Natural killer cell treated with Interleukin-12 subunit alpha and Interleukin-12 subunit beta and Interleukin-15 and Interleukin-18, amount 100 ng/mL, for 72 hours (primary cell): ENCODE results near the gene ZNF423. TPM values are rescaled to one million over a fixed set of nuclear protein-coding genes. Genes with fewer than 3 reads are reported as not detected.

Experiments
- ATAC-seq, 2 donors: fragments of 150-1000 bp; cut with Tn5 transposase in 1 of 2; sonication (Bioruptor Pico), chemical (Tn5 transposase) in 1 of 2; 2 replicates each; pipeline ENCODE4 v1.10.0; 2021
- DNase-seq: peaks from one replicate; pipeline ENCODE4 v3.0.0; 2022; ENCODE audit warnings: low spot score
- H3K27ac Mint-ChIP-seq, 2 donors: 1 replicate in 1 of 2; 2 replicates in 1 of 2; pipeline ENCODE4 v1.8.0; 2022; ENCODE audit warnings: mixed read lengths in 2 of 2, mild to moderate bottlenecking in 1 of 2, moderate library complexity in 1 of 2
- H3K27me3 Mint-ChIP-seq, 2 donors: 1 replicate in 1 of 2; 2 replicates in 1 of 2; pipeline ENCODE4 v1.8.0; 2022; ENCODE audit warnings: mixed read lengths in 2 of 2
- H3K36me3 Mint-ChIP-seq: one replicate; pipeline ENCODE4 v1.8.0; 2022; ENCODE audit warnings: mixed read lengths
- H3K4me1 Mint-ChIP-seq, 2 donors: 1 replicate in 1 of 2; 2 replicates in 1 of 2; pipeline ENCODE4 v1.8.0; 2022; ENCODE audit warnings: low read depth in 2 of 2, mixed read lengths in 2 of 2, mild to moderate bottlenecking in 1 of 2
- H3K4me3 Mint-ChIP-seq: one replicate; pipeline ENCODE4 v1.8.0; 2022; ENCODE audit warnings: mixed read lengths
- H3K9me3 Mint-ChIP-seq: 2 replicates; pipeline ENCODE4 v1.8.0; 2022; ENCODE audit warnings: mixed read lengths
- total RNA-seq, 2 donors: library from RNA; stranded (reverse); gene quantifications; one replicate each; pipeline ENCODE4 v1.2.3, GENCODE V29; 2022

The ZNF423 gene
- total RNA-seq, 2 donors from 2014 or later: not detected

DNA sequence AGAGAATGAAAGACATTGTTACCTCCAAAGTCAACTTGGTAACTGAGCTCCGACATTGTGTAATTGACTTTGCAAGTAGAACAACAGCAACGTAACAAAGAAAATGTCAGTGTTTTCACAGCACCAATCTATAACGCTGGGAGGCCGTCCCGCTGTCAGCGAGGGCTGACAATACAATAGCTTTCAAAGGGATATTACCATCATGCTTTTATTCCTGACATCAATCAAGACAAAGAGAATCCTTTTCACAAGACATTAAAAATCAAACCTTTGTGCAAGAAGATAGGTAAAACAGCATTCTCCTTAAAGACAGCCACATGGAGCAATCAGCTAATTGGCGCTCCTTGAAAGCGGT is 6.2 kb downstream of the ZNF423 start:
- Mint-ChIP-seq H3K4me1 (no peaks in the 10 kb centered on the region), H3K27ac (no peak overlapping the region), H3K27me3 (peaks cover 22 to 51% of the 10 kb centered on the region in 2 donors), H3K36me3 (no peaks in the 10 kb centered on the region), H3K9me3 (no peaks in the 10 kb centered on the region), H3K4me3 (no peak overlapping the region)
- DNase-seq (no peak), ATAC-seq (no peak)

DNA sequence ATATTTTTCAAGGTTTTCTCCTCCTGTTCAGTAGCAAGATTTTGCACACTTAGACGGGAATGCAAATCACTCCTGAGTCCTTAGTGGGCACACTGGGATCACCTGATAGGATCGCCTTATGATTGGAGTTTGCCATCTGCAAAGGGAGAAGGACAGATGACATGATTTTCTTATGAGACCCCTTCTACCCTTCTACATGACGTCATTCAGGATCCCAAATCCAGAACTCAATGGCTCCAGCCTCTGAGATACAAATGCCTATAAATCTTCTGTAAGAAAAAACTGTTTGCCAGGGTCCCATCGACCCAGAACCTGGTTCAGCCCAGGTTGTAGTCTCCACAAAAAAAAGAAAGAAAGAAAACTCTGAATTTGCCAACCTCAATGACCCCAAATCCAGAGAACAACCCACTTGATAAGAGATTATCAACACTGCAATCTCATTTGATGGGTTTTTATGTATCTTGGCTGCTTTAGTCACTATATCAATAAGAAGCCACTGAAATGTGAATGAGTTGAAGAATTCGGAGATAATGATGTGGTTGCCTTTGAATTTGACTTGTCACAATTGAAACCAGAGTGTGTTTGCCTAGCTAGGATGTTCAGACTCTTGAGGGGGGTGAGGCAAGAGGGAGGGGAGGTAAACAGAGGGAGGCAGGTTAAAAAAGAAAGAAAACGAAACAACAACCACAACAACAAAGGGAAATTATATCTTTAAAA is 6.7 kb downstream of the ZNF423 start:
- H3K4me1 Mint-ChIP-seq: no peaks in the 10 kb centered on the region
- no peaks in the 10 kb centered on the region for H3K36me3 Mint-ChIP-seq
- H3K27ac Mint-ChIP-seq: no peak overlapping the region
- DNase-seq (no peak), ATAC-seq (no peak)
- peaks cover 26 to 55% of the 10 kb centered on the region in 2 donors for H3K27me3 Mint-ChIP-seq
- no peaks in the 10 kb centered on the region for H3K9me3 Mint-ChIP-seq
- no peak overlapping the region for H3K4me3 Mint-ChIP-seq

DNA sequence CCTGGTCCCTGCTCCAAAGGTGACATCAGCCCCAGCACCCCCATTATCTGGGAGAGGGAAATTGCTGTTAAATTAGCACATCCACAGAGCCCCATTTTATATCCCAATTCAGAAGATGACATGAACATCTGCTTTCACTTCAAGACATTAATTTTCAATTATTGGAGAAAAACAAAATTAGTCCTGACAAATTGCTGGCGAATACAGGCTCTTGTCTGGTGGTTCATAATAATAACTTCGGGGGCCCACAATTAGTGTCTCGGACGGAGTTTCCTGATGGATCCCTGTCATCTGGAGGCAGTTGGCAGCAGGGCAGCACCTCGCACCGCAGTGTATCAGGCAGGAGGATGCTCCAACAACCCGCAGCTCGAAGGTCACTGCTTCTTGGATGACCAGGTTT is 7.4 kb downstream of the ZNF423 start:
- peaks cover 23 to 53% of the 10 kb centered on the region in 2 donors for H3K27me3 Mint-ChIP-seq
- ATAC-seq: no peak

GRCh38 chr16:49846800-49847199 is 9.1 kb downstream of the ZNF423 start:
- no peak overlapping the region for H3K4me3 Mint-ChIP-seq
- H3K27me3 Mint-ChIP-seq: peaks cover 14 to 43% of the 10 kb centered on the region in 2 donors
- no peak for DNase-seq
- peak in 1 of 2 donors; percentile 6 for ATAC-seq
- H3K9me3 Mint-ChIP-seq: no peaks in the 10 kb centered on the region
- no peak overlapping the region for H3K27ac Mint-ChIP-seq
- no peaks in the 10 kb centered on the region for H3K4me1 Mint-ChIP-seq
- no peaks in the 10 kb centered on the region for H3K36me3 Mint-ChIP-seq

More for the DNA sequence above, 7.4 kb downstream of the ZNF423 start:
- Mint-ChIP-seq H3K27ac (no peak overlapping the region), H3K36me3 (no peaks in the 10 kb centered on the region), H3K9me3 (no peaks in the 10 kb centered on the region), H3K4me1 (no peaks in the 10 kb centered on the region), H3K4me3 (no peak overlapping the region)
- DNase-seq: no peak

GRCh38 chr16:49844359-49844758 is 11.6 kb downstream of the ZNF423 start:
- Mint-ChIP-seq H3K4me3 (no peak overlapping the region), H3K27me3 (peaks cover 20 to 43% of the 10 kb centered on the region in 2 donors)

DNA sequence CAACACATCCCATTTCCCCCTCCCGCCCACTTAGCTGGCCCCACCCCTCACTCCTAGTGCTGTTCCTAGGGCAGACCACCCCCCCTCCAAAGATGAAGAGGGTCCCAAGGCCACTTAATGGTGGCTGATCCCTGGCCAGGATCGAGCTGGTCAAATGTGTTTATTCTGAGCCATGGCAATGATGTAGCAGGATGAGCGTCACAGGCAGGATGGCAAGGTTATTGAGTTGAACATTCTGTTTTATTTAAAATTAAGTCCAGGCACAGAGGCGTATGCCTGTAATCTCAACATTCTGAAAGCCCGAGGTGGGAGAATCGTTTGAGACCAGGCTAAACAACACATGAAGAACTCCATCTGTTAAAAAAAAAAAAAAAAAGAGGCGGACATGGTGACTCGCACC is 12.2 kb downstream of the ZNF423 start:
- H3K9me3 Mint-ChIP-seq: no peaks in the 10 kb centered on the region
- ATAC-seq: no peak
- H3K27me3 Mint-ChIP-seq: peaks cover 18 to 40% of the 10 kb centered on the region in 2 donors
- H3K4me3 Mint-ChIP-seq: no peak overlapping the region
- H3K36me3 Mint-ChIP-seq: no peaks in the 10 kb centered on the region
- no peaks in the 10 kb centered on the region for H3K4me1 Mint-ChIP-seq
- H3K27ac Mint-ChIP-seq: no peak overlapping the region
- DNase-seq: no peak

More at GRCh38 chr16:49844359-49844758, 11.6 kb downstream of the ZNF423 start:
- no peak for DNase-seq
- no peak for ATAC-seq
- no peaks in the 10 kb centered on the region for H3K4me1 Mint-ChIP-seq
- H3K36me3 Mint-ChIP-seq: no peaks in the 10 kb centered on the region
- H3K27ac Mint-ChIP-seq: no peak overlapping the region
- H3K9me3 Mint-ChIP-seq: no peaks in the 10 kb centered on the region

DNA sequence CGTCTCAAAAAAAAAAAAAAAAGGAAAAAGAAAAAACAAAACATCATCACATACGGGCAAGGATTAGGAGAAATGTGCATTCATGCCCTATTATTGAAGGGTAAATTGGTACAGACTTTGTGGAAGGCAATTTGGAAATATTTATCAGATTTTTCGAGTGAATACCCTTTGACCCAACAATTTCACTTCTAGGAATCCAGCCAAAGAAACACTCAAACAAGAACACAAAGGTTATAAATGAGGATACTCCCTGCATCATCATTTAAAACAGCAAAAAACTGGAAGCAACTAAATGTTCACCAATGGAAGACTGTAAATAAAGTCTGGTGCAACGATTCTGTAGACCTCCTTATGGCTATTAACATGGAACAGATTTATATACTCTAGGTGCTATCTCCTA is 12.9 kb downstream of the ZNF423 start:
- H3K9me3 Mint-ChIP-seq: no peaks in the 10 kb centered on the region
- no peaks in the 10 kb centered on the region for H3K36me3 Mint-ChIP-seq
- H3K27me3 Mint-ChIP-seq: peaks cover 20 to 41% of the 10 kb centered on the region in 2 donors
- ATAC-seq (no peak), DNase-seq (no peak)
- no peak overlapping the region for H3K27ac Mint-ChIP-seq
- no peaks in the 10 kb centered on the region for H3K4me1 Mint-ChIP-seq
- H3K4me3 Mint-ChIP-seq: no peak overlapping the region

- Mint-ChIP-seq H3K27me3 (peaks cover 23 to 36% of the 10 kb centered on the region in 2 donors), H3K9me3 (no peaks in the 10 kb centered on the region), H3K36me3 (no peaks in the 10 kb centered on the region), H3K27ac (no peak overlapping the region), H3K4me1 (no peaks in the 10 kb centered on the region), H3K4me3 (no peak overlapping the region)
- DNase-seq (no peak), ATAC-seq (no peak)
Measured at GRCh38 chr16:49839017-49839825, 16.7 kb downstream of the ZNF423 start.

DNA sequence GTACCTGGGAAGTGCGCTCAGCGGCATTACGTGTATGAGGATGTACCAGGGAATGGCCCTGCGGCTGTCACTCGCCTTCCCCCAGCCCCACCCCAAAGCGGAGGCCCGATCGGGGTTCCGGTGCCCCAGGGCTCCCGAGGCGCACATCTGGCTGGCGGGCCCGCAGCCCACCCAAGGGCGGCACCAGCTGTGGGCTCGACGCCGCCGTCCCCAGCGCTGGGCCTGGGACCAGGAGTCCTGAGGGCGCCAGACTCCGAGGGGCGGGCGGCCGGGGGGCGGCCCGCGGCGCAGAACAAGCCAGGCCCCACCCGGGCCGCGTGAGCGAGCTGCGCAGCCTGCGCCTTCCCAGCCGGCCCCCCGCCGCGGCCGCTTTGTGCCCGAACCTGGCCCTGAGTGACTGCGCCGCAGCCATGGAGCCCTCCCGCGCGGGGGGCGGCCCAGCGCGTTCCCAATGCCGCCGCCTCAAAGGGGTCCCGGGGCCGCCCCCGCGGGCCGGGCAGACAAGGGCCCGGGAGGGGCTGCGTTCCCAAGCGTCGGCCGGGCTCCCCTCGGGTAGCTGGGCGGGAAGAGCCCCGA is 17.4 kb downstream of the ZNF423 start:
- Mint-ChIP-seq H3K27ac (no peak overlapping the region), H3K27me3 (peaks cover 21 to 32% of the 10 kb centered on the region in 2 donors), H3K36me3 (no peaks in the 10 kb centered on the region), H3K4me1 (no peaks in the 10 kb centered on the region), H3K9me3 (no peaks in the 10 kb centered on the region), H3K4me3 (no peak overlapping the region)
- ATAC-seq (no peak), DNase-seq (no peak)

DNA sequence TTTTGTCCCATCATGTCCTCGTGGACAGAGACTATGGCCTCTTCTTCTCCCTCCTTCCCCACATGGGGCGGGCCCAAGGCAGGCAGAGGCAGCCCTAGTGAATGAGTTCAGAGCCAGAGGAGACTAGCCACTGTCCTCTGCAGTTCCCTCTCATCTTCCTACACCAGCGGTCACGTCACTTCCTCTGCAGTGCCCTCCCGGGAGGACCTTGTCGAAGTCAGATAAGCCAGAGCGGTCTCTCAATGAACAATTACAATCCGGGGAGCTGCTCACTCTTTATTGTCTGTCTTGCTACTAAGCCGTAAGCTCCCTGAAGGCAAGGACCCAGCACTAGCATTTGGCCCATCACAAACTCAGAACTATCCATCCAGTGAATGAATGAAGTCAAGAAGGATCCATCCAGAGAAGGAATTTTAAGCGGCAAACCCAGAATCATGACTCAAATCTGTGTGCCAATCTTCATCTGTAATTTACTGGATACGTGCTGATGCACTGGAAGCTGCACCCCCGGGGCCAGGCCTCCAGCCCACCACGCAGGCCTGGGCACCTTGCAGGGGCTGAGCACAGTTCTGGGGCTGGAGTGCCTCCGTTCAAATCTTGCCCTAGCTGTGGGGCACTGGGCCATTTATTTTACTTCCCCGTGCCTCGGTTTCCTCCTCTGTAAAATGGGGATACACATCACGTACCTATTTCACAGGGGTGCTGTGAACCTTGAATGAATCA is 18.1 kb downstream of the ZNF423 start:
- Mint-ChIP-seq H3K36me3 (no peaks in the 10 kb centered on the region), H3K27me3 (peaks cover 21 to 30% of the 10 kb centered on the region in 2 donors), H3K4me1 (no peaks in the 10 kb centered on the region), H3K27ac (no peak overlapping the region), H3K4me3 (no peak overlapping the region), H3K9me3 (no peaks in the 10 kb centered on the region)
- no peak for DNase-seq
- no peak for ATAC-seq

DNA sequence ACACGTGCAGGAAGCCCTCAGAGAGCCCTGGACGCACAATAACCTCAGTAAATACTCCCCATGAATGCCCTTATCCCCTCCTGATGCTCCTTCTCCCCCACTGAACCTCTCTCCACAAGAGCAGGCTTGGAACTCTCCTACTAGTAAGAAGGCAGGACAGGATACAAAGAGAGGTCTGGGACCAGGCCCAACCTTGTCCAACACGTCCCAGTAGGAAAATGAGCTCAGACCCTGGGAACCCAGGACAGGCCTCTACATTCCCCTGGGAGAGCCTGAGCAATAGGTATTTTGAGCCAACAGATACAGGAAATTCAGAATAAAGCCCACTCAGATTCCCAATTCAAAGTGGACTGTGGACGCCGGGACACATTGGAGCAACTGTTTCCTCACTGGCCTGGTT is 19.2 kb downstream of the ZNF423 start:
- no peak for ATAC-seq
- no peak overlapping the region for H3K4me3 Mint-ChIP-seq

DNA sequence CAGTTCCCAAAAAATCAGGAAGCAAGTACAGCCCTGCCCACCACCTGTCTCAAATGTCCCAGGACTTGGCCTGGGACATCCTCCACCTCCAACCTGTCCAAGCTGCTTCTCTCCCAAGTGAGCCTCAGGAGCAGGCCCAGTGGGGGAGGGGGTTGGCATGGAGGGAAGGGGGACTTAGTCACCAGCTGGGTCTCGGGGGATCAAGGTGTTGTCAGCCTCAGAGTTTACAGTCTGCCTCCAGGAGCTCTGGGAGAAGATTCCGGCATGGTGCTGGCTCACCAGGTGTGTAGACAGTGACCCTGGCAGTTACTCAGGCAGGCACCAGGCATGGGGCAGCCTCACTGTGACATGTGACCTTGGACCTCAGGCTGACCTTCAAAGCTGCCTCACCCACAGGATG is 19.7 kb downstream of the ZNF423 start:
- ATAC-seq (no peak), DNase-seq (no peak)
- peaks cover 16 to 26% of the 10 kb centered on the region in 2 donors for H3K27me3 Mint-ChIP-seq
- H3K9me3 Mint-ChIP-seq: no peaks in the 10 kb centered on the region
- H3K4me3 Mint-ChIP-seq: no peak overlapping the region
- no peaks in the 10 kb centered on the region for H3K4me1 Mint-ChIP-seq
- H3K27ac Mint-ChIP-seq: no peak overlapping the region
- H3K36me3 Mint-ChIP-seq: no peaks in the 10 kb centered on the region

More for the DNA sequence above, 19.2 kb downstream of the ZNF423 start:
- Mint-ChIP-seq H3K27me3 (peaks cover 19 to 27% of the 10 kb centered on the region in 2 donors), H3K4me1 (no peaks in the 10 kb centered on the region), H3K36me3 (no peaks in the 10 kb centered on the region), H3K9me3 (no peaks in the 10 kb centered on the region), H3K27ac (no peak overlapping the region)
- no peak for DNase-seq

DNA sequence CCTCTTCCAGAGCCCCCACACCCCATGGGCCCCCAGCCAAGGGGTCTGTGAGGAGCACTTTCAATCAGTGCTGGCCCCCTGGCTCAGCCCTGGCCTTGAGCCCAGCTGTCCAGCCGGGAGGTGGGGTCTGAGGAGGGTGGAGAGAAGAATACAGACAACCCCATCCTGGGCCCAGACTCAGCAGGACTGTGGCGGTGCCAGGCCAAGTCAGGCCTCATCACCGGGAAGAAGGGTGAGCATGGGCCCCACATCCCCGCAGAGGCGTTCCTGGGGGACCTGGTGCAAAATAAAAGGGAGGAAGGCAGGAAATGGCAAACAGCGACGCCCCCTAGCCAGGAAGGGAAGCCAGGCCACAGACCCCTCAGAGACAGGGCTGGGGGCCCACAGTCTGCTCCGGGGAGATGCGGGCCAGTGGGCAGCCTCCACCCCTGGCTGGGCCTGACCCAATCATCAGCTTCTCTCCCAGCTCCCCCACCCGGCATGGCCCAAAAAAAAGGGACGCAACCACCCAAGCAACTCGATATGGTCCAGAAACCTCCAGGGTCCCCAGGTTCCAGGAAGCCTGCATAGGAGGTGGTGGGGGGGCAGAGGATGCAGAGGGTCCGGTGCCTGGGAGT is 20.6 kb downstream of the ZNF423 start:
- Mint-ChIP-seq H3K4me3 (no peak overlapping the region), H3K36me3 (no peaks in the 10 kb centered on the region), H3K4me1 (no peaks in the 10 kb centered on the region), H3K9me3 (no peaks in the 10 kb centered on the region), H3K27ac (no peak overlapping the region), H3K27me3 (peaks cover 12 to 23% of the 10 kb centered on the region in 2 donors)
- ATAC-seq (no peak), DNase-seq (no peak)
